CD8-positive, alpha-beta memory T cell (primary cell): ENCODE results near the gene WDR12. TPM values are rescaled to one million over a fixed set of nuclear protein-coding genes. Genes with fewer than 3 reads are reported as not detected.

Source experiments
- CTCF ChIA-PET: fragments of 350-600 bp; sonication (Branson Sonifier 250); formaldehyde crosslinking; loops from one replicate; lab custom pipeline; 2021; ENCODE audit warnings: antibody characterized with exemption; lab: Charles Lee
- POLR2A ChIA-PET: fragments of 350-600 bp; sonication (Branson Sonifier 250); formaldehyde crosslinking; loops from one replicate; lab custom pipeline; 2021; ENCODE audit warnings: antibody characterized with exemption; lab: Charles Lee
- DNase-seq, 5 donors: peaks; one replicate each; pipeline versions ENCODE4 v3.0.0 to v3.0.0-alpha.2; 2020 to 2022; ENCODE audit warnings: mixed read lengths in 1 of 5
- H3K27ac ChIP-seq: one replicate; pipeline ENCODE4 v1.7.0; 2013; ENCODE audit warnings: low read depth, mild to moderate bottlenecking, low read length, moderate library complexity
- H3K27me3 ChIP-seq: 2 replicates; pipeline ENCODE4 v1.7.0; 2013; ENCODE audit warnings: low read length, mild to moderate bottlenecking; ENCODE audit not compliant: insufficient read depth, poor library complexity, severe bottlenecking
- H3K36me3 ChIP-seq: 2 replicates; pipeline ENCODE4 v1.7.0; 2013; ENCODE audit warnings: mild to moderate bottlenecking, low read length, moderate library complexity; ENCODE audit not compliant: insufficient read depth
- H3K4me1 ChIP-seq: 2 replicates; pipeline ENCODE4 v1.7.0; 2013; ENCODE audit warnings: mild to moderate bottlenecking, low read length, moderate library complexity; ENCODE audit not compliant: insufficient read depth
- H3K4me3 ChIP-seq: 2 replicates; pipeline ENCODE4 v1.7.0; 2013; ENCODE audit warnings: mild to moderate bottlenecking, low read length
- H3K9me3 ChIP-seq: 2 replicates; pipeline ENCODE4 v1.7.0; 2013; ENCODE audit warnings: mild to moderate bottlenecking, low read length
- H3K27ac Mint-ChIP-seq, 8 donors: one replicate each; pipeline ENCODE4 v1.8.0; 2020 to 2021; ENCODE audit warnings: mixed read lengths in 8 of 8, mild to moderate bottlenecking in 6 of 8, inconsistent platforms in 3 of 8, moderate library complexity in 3 of 8
- H3K27me3 Mint-ChIP-seq, 2 donors: one replicate each; pipeline ENCODE4 v1.8.0; 2020 to 2021; ENCODE audit warnings: mixed read lengths in 2 of 2, mild to moderate bottlenecking in 1 of 2, moderate library complexity in 1 of 2
- H3K36me3 Mint-ChIP-seq, 3 donors: one replicate each; pipeline ENCODE4 v1.8.0; 2020 to 2021; ENCODE audit warnings: mixed read lengths in 3 of 3, inconsistent platforms in 1 of 3, mild to moderate bottlenecking in 1 of 3
- H3K4me1 Mint-ChIP-seq, 3 donors: one replicate each; pipeline ENCODE4 v1.8.0; 2020 to 2021; ENCODE audit warnings: mixed read lengths in 3 of 3, inconsistent platforms in 1 of 3, mild to moderate bottlenecking in 1 of 3
- H3K4me3 Mint-ChIP-seq, 7 donors: one replicate each; pipeline ENCODE4 v1.8.0; 2020 to 2021; ENCODE audit warnings: mixed read lengths in 7 of 7, mild to moderate bottlenecking in 6 of 7, moderate library complexity in 4 of 7, inconsistent platforms in 2 of 7
- H3K9me3 Mint-ChIP-seq, 5 donors: one replicate each; pipeline ENCODE4 v1.8.0; 2020 to 2022; ENCODE audit warnings: mixed read lengths in 5 of 5, mild to moderate bottlenecking in 3 of 5, moderate library complexity in 2 of 5, inconsistent platforms in 1 of 5
- polyA plus RNA-seq: library from polyadenylated mRNA; unstranded; fragments of 300-500 nt; fragmentation: Illumina TruSeq; gene quantifications from one replicate; pipeline ENCODE4 v1.2.3, GENCODE V29; 2021
- total RNA-seq, 2 experiments: library from RNA; stranded (reverse); gene quantifications; one replicate each; pipeline ENCODE4 v1.2.3, GENCODE V29; 2021

WDR12 gene
- total and polyA plus RNA-seq, 3 experiments from 2014 or later = 23.7 to 132 (median 129) TPM

GRCh38 chr2:202883987-202884675, 27.3 kb downstream of the WDR12 start:
- Histone ChIP-seq H3K27ac (no peak overlapping the region), H3K9me3 (no peaks in the 10 kb centered on the region), H3K4me1 (no peaks in the 10 kb centered on the region), H3K4me3 (no peak overlapping the region), H3K36me3 (peaks cover 11% of the 10 kb centered on the region), H3K27me3 (no peaks in the 10 kb centered on the region)
- peak overlapping the region in 1 of 8 donors; percentile 10 for H3K27ac Mint-ChIP-seq
- H3K4me3 Mint-ChIP-seq = no peak overlapping the region
- no peaks in the 10 kb centered on the region for H3K27me3 Mint-ChIP-seq
- DNase-seq = no peak
- peaks cover 10 to 52% (median 18%) of the 10 kb centered on the region in 3 donors for H3K36me3 Mint-ChIP-seq
- no peaks in the 10 kb centered on the region for H3K4me1 Mint-ChIP-seq
- POLR2A ChIA-PET = no interaction called here
- no peaks in the 10 kb centered on the region for H3K9me3 Mint-ChIP-seq
- CTCF ChIA-PET = no interaction called here

DNA sequence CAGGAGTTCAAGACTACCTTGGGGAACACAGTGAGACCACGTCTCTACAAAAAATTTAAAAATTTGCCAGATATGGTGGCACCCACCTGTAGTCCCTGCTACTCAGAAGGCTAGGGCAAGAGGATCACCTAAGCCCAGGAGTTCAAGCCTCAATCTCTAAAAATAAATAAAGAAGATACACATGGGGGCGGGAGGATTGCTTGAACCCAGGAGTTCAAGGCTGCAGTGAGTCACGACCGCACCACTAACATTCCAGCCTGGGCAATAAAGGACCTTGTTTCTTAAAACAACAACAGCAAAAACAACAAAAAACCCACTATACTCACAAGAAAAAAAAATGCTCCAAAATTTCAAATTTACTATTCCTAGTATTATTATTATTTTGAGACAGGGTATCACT, 29.9 kb downstream of the WDR12 start:
- CTCF ChIA-PET = no interaction called here
- Histone ChIP-seq H3K4me3 (no peak overlapping the region), H3K36me3 (peaks cover 11% of the 10 kb centered on the region), H3K27ac (no peak overlapping the region), H3K27me3 (no peaks in the 10 kb centered on the region), H3K9me3 (no peaks in the 10 kb centered on the region), H3K4me1 (no peaks in the 10 kb centered on the region)
- Mint-ChIP-seq H3K27ac (peak overlapping the region in 1 of 8 donors; percentile 66), H3K36me3 (peaks cover 4 to 40% (median 11%) of the 10 kb centered on the region in 3 donors), H3K9me3 (no peaks in the 10 kb centered on the region), H3K4me1 (no peaks in the 10 kb centered on the region), H3K27me3 (no peaks in the 10 kb centered on the region), H3K4me3 (no peak overlapping the region)
- no peak for DNase-seq
- POLR2A ChIA-PET = no interaction called here

DNA sequence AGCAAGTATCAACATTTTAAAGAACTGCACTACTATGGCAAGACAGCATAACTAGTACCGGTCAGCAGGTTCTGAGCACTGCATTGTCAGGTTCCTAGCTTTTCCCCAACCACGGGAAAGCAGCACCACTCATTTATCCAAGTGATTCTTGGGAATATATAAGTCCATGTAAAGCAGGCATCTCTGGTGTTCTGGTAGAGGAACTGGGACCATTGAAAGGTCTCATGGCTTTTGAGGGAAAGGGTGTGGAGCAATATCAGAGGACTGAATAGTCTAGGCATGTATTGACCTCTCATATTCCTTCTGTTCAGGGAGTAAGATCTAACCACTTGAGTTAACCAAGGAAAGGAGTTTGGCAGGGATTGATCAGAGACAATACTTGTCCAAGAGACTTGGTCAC, 33.8 kb downstream of the WDR12 start:
- H3K9me3 Mint-ChIP-seq = no peaks in the 10 kb centered on the region
- no peaks in the 10 kb centered on the region for H3K27me3 ChIP-seq
- CTCF ChIA-PET = no interaction called here

GRCh38 chr2:202871300-202872141, 40.0 kb downstream of the WDR12 start, which contains the start of gene ICA1L:
ICA1L (minus strand) TSS chr2:202871766; CDS start chr2:202829009, 42,757 bp downstream.
- no peaks in the 10 kb centered on the region for H3K4me1 ChIP-seq
- no peaks in the 10 kb centered on the region for H3K36me3 ChIP-seq
- ChIA-PET POLR2A (interaction anchor here (1.0 kb wide), 1 partner anchor 236 kb away, joined by 4 read pairs; no protein-coding TSS in a partner anchor), CTCF (interaction anchor here (1.1 to 7.0 kb wide), 7 partner anchors 19 to 288 kb away, joined by 3 to 39 read pairs (median 4); partner anchors contain the start of gene WDR12)
- Mint-ChIP-seq H3K36me3 (peaks cover 0 to 4% (median 0%) of the 10 kb centered on the region in 3 donors), H3K4me1 (peaks cover 8 to 14% (median 8%) of the 10 kb centered on the region in 3 donors), H3K27ac (peak within 1 kb of the TSS; percentile 24 to 89 (median 84)), H3K4me3 (peak within 1 kb of the TSS; percentile 89 to 97 (median 93)), H3K9me3 (no peaks in the 10 kb centered on the region), H3K27me3 (no peaks in the 10 kb centered on the region)
- H3K9me3 ChIP-seq = no peaks in the 10 kb centered on the region
- H3K4me3 ChIP-seq = peak within 1 kb of the TSS; percentile 78
- H3K27me3 ChIP-seq = no peaks in the 10 kb centered on the region
- H3K27ac ChIP-seq = peak within 1 kb of the TSS; percentile 21
- peak; percentile 13 to 69 (median 44) for DNase-seq

More for the DNA sequence above, 33.8 kb downstream of the WDR12 start:
- Histone ChIP-seq H3K4me1 (no peaks in the 10 kb centered on the region), H3K27ac (no peak overlapping the region), H3K9me3 (no peaks in the 10 kb centered on the region), H3K36me3 (no peaks in the 10 kb centered on the region), H3K4me3 (no peak overlapping the region)
- peaks cover 3 to 13% (median 3%) of the 10 kb centered on the region in 3 donors for H3K36me3 Mint-ChIP-seq
- POLR2A ChIA-PET = no interaction called here
- no peaks in the 10 kb centered on the region for H3K27me3 Mint-ChIP-seq
- H3K4me3 Mint-ChIP-seq = no peak overlapping the region
- H3K27ac Mint-ChIP-seq = no peak overlapping the region
- no peak for DNase-seq
- no peaks in the 10 kb centered on the region for H3K4me1 Mint-ChIP-seq

DNA sequence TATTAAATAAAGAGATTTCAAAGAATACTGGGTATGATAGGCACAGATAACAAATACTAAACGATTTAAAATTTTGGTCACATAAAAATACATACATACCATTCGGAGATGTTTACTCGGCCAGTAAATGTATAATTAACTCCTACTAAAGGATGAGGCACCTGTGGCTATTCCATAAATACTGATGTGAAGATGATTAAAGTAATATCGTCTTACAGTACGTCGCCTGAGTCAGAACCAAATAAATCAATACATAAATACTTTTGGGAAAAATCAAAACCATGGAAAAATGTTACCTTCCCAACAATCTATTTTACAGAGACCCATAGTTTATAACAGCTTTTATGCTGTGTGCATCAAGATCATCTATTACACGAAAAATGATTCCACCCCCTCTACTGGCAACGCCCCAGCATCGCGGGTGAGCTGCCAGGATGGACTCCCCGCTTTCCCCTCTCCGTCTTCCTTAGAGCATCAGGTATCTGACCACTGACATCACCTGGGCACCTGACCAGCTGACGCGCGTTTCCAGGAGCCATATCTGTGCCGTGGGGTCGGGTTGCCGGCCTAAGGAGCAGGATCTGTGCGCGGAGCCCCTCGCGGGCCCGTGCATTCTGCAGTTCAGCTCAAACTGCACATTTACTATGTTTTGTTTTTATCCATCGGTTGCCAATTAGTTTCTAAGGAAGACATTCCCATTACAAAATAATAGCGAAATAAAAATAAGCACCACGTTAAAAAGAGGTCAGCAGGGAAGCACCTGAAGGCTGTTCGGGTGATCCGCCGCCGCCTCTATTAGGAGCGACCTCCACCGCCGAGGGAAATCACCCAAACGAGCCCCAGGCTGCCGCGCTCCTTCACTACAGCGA, 40.8 kb downstream of the WDR12 start:
- H3K9me3 Mint-ChIP-seq = no peaks in the 10 kb centered on the region
- peak; percentile 31 to 70 (median 37) for DNase-seq
- ChIA-PET POLR2A (interaction anchor here (0.9 to 1.0 kb wide), 2 partner anchors 235 to 368 kb away, joined by 3 to 4 read pairs; partner anchors contain the start of gene CYP20A1), CTCF (interaction anchor here (0.6 to 7.0 kb wide), 9 partner anchors 19 to 287 kb away, joined by 3 to 39 read pairs (median 3); partner anchors contain the start of gene WDR12)
- H3K4me1 Mint-ChIP-seq = peaks cover 8 to 14% (median 8%) of the 10 kb centered on the region in 3 donors
- peak overlapping the region; percentile 78 for H3K4me3 ChIP-seq
- H3K36me3 Mint-ChIP-seq = peaks cover 0 to 4% (median 0%) of the 10 kb centered on the region in 3 donors
- H3K4me3 Mint-ChIP-seq = peak overlapping the region; percentile 89 to 97 (median 93)
- no peaks in the 10 kb centered on the region for H3K27me3 Mint-ChIP-seq
- no peaks in the 10 kb centered on the region for H3K4me1 ChIP-seq
- no peaks in the 10 kb centered on the region for H3K9me3 ChIP-seq
- H3K27me3 ChIP-seq = no peaks in the 10 kb centered on the region
- H3K27ac ChIP-seq = peak overlapping the region; percentile 21
- no peaks in the 10 kb centered on the region for H3K36me3 ChIP-seq
- peak overlapping the region; percentile 5 to 89 (median 70) for H3K27ac Mint-ChIP-seq

DNA sequence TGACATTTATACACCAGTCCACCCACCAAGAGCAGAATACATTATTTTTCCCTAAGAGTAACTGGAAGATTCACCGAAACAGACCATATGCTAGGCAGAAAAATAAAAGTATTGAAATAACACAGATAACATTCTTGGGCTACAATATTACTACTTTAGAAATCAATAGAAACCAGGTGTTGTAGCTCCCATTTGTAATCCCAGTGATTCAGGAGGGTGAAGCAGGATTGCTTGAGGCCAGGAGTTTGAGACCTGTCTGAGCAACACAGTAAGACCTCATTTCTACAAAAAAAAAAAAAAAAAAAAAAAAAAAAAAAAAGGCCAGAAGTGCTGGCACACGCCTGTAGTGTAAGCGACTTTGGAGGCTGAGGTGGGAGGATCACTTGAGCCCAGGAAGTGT, 49.5 kb downstream of the WDR12 start:
- Histone ChIP-seq H3K9me3 (no peaks in the 10 kb centered on the region), H3K4me1 (no peaks in the 10 kb centered on the region), H3K27me3 (no peaks in the 10 kb centered on the region), H3K4me3 (no peak overlapping the region), H3K27ac (no peak overlapping the region), H3K36me3 (no peaks in the 10 kb centered on the region)
- Mint-ChIP-seq H3K27ac (no peak overlapping the region), H3K27me3 (no peaks in the 10 kb centered on the region), H3K4me3 (no peak overlapping the region), H3K4me1 (peaks cover 0 to 4% (median 0%) of the 10 kb centered on the region in 3 donors), H3K9me3 (no peaks in the 10 kb centered on the region), H3K36me3 (no peaks in the 10 kb centered on the region)
- no peak for DNase-seq
- ChIA-PET CTCF (no interaction called here), POLR2A (no interaction called here)

- Histone ChIP-seq H3K9me3 (no peaks in the 10 kb centered on the region), H3K27me3 (no peaks in the 10 kb centered on the region), H3K27ac (no peak overlapping the region), H3K4me3 (no peak overlapping the region), H3K36me3 (no peaks in the 10 kb centered on the region), H3K4me1 (no peaks in the 10 kb centered on the region)
- Mint-ChIP-seq H3K4me3 (no peak overlapping the region), H3K27ac (no peak overlapping the region), H3K9me3 (peaks cover 0 to 3% (median 0%) of the 10 kb centered on the region in 5 donors), H3K4me1 (peaks cover 0 to 4% (median 0%) of the 10 kb centered on the region in 3 donors), H3K27me3 (peaks cover 0 to 1% of the 10 kb centered on the region in 2 donors), H3K36me3 (no peaks in the 10 kb centered on the region)
- DNase-seq = no peak
- CTCF ChIA-PET = no interaction called here
- POLR2A ChIA-PET = no interaction called here
Observed at GRCh38 chr2:202858601-202859000, 52.9 kb downstream of the WDR12 start.
